HepG2 (cell line): ENCODE data around the gene NEUROD6. TPM values are rescaled to one million over a fixed set of nuclear protein-coding genes. Genes with fewer than 3 reads are reported as not detected.

Source experiments
- ATAC-seq: fragments of 200-7000 bp; cut with Tn5 transposase; 3 replicates; pipeline ENCODE4 v1.9.1; 2020; ENCODE audit warnings: mild to moderate bottlenecking, moderate library complexity
- BruUV-seq: library from RNA; stranded (reverse); fragments of 400-500 nt; replicated peaks from 2 replicates; lab custom pipeline; 2021; lab: Mats Ljungman, UMichigan
- CTCF ChIA-PET: fragments of 300-600 bp; formaldehyde crosslinking; extraction: SDS; loops from one replicate; lab custom pipeline; 2021; ENCODE audit warnings: low total read pairs, inconsistent platforms, low intra/inter-chr PET ratio; lab: Yijun Ruan, JAX
- POLR2A ChIA-PET: fragments of 350-600 bp; sonication (Branson Sonifier 250); formaldehyde crosslinking; loops from one replicate; lab custom pipeline; 2020; ENCODE audit warnings: antibody characterized with exemption, inconsistent platforms; lab: Yijun Ruan, JAX
- DNase-seq: peaks from one replicate; pipeline ENCODE4 v3.0.0-alpha.2; 2015; ENCODE audit warnings: low spot score
- FAIRE-seq: peaks from 3 replicates; lab custom pipeline; 2011; peaks lifted over from hg19 to GRCh38; lab: Jason Lieb, UNC
- H2AFZ ChIP-seq: one replicate; pipeline ENCODE4 v1.6.1; 2011; ENCODE audit warnings: low read length, inconsistent platforms
- H3K27ac ChIP-seq: fragments of 300-600 bp; 3 replicates; pipeline ENCODE4 v1.8.0; 2011; ENCODE audit warnings: mixed run types, mild to moderate bottlenecking, mixed read lengths, low read length, inconsistent platforms; ENCODE audit not compliant: insufficient read depth; ENCODE audit errors: extremely low read length
- H3K27me3 ChIP-seq, 2 experiments: fragments of 200-600 bp in 1 of 2; 2 replicates in 1 of 2; 3 replicates in 1 of 2; pipeline versions ENCODE4 v1.6.0 to v1.8.0; 2011; ENCODE audit warnings: low read length in 2 of 2, mild to moderate bottlenecking in 2 of 2, moderate library complexity in 2 of 2, inconsistent platforms in 1 of 2; ENCODE audit not compliant: insufficient read depth in 2 of 2, control insufficient read depth in 1 of 2
- H3K36me3 ChIP-seq, 2 experiments: fragments of 200-600 bp in 1 of 2; replicated peaks in 1 of 2; 2 replicates in 1 of 2; 3 replicates in 1 of 2; pipeline versions ENCODE4 v1.5.1 to v1.8.0; 2011; ENCODE audit warnings: low read length in 2 of 2, inconsistent platforms in 1 of 2; ENCODE audit not compliant: insufficient read depth in 2 of 2, control insufficient read depth in 1 of 2
- H3K4me1 ChIP-seq: 2 replicates; pipeline ENCODE4 v1.5.1; 2012; ENCODE audit warnings: low read length, inconsistent platforms; ENCODE audit not compliant: insufficient read depth
- H3K4me2 ChIP-seq: 2 replicates; pipeline ENCODE4 v1.6.0; 2011; ENCODE audit warnings: low read depth, low read length, inconsistent platforms
- H3K4me3 ChIP-seq, 3 experiments: fragments of 200-600 bp in 1 of 3; sonication (generic), shearing (Covaris generic) in 1 of 3; replicated peaks in 1 of 3; 2 replicates each; pipeline ENCODE4 v1.5.1; 2011 to 2016; ENCODE audit warnings: low read length in 3 of 3, inconsistent platforms in 2 of 3, low read depth in 2 of 3, mild to moderate bottlenecking in 2 of 3, control low read depth in 1 of 3, mixed read lengths in 1 of 3; ENCODE audit not compliant: insufficient read depth in 1 of 3
- H3K79me2 ChIP-seq: one replicate; pipeline ENCODE4 v1.6.1; 2011; ENCODE audit warnings: low read length, inconsistent platforms; ENCODE audit not compliant: insufficient read depth
- H3K9ac ChIP-seq: 2 replicates; pipeline ENCODE4 v1.6.0; 2011; ENCODE audit warnings: mild to moderate bottlenecking, low read depth, low read length, inconsistent platforms; ENCODE audit not compliant: insufficient read depth
- H3K9me3 ChIP-seq: 2 replicates; pipeline ENCODE4 v1.5.1; 2012; ENCODE audit warnings: mild to moderate bottlenecking, low read length
- H4K20me1 ChIP-seq: 2 replicates; pipeline ENCODE4 v1.6.0; 2011; ENCODE audit warnings: inconsistent platforms, mild to moderate bottlenecking, low read length, moderate library complexity; ENCODE audit not compliant: insufficient read depth
- BRCA1 ChIP-seq: sonication (generic); formaldehyde crosslinking; IDR thresholded peaks from 2 replicates; pipeline ENCODE4 v1.4.0; 2020; ENCODE audit warnings: missing genetic modification reagents
- FOXA3 ChIP-seq: IDR thresholded peaks from 2 replicates; pipeline ENCODE4 v1.6.1; 2016; ENCODE audit warnings: missing genetic modification reagents, missing compliant biosample characterization
- HNRNPL ChIP-seq: fragments of 200-400 bp; formaldehyde crosslinking; IDR thresholded peaks from 2 replicates; pipeline ENCODE4 v1.6.1; 2017; ENCODE audit warnings: mild to moderate bottlenecking, low read depth, low read length
- JUNB ChIP-seq: sonication (generic); formaldehyde crosslinking; IDR thresholded peaks from 2 replicates; pipeline ENCODE4 v1.8.0; 2022; ENCODE audit warnings: missing genetic modification reagents, mild to moderate bottlenecking, borderline replicate concordance
- SPEN ChIP-seq: sonication (generic); formaldehyde crosslinking; IDR thresholded peaks from 2 replicates; pipeline ENCODE4 v1.5.1; 2020; ENCODE audit warnings: low read depth, mild to moderate bottlenecking, missing genetic modification reagents
- SRY ChIP-seq: sonication (generic); formaldehyde crosslinking; IDR thresholded peaks from 2 replicates; pipeline ENCODE4 v1.8.0; 2022; ENCODE audit warnings: mild to moderate bottlenecking, missing genetic modification reagents
- ZNF569 ChIP-seq: sonication (generic); formaldehyde crosslinking; IDR thresholded peaks from 2 replicates; pipeline ENCODE4 v1.5.0; 2020; ENCODE audit warnings: mild to moderate bottlenecking, missing genetic modification reagents, moderate library complexity, borderline replicate concordance
- WGBS: methylation state at CpG from one replicate; pipeline ENCODE4 v1.1.6; 2017; ENCODE audit warnings: low lambda C conversion rate; 5-methylcytosine and 5-hydroxymethylcytosine counted together
- in situ Hi-C: cut with HindIII; loops from 2 replicates; pipeline ENCODE4 v1.10.0; 2017; ENCODE audit warnings: low pct_unique_long_range_greater_than_20kb; ENCODE audit not compliant: extremely low pct_ligation_motif_present
- intact Hi-C: fragments of 100-400 bp; cut with micrococcal nuclease; formaldehyde crosslinking; loops from one replicate; pipeline ENCODE4 v1.10.0; 2022; ENCODE audit not compliant: unreplicated experiment
- polyA plus RNA-seq, 8 experiments: library from polyadenylated mRNA; depleted of rRNA in 3 of 8; stranded (reverse) in 7 of 8; unstranded in 1 of 8; fragments of >200 nt; fragmentation: Illumina TruSeq in 4 of 8; extraction: Trizol in 4 of 8; gene quantifications; 2 replicates each; pipeline versions ENCODE4 v1.2.1 to v1.2.3, GENCODE V29; 2011 to 2016; ENCODE audit warnings: low read depth in 4 of 8, missing spikeins in 1 of 8, mixed read lengths in 1 of 8; ENCODE audit not compliant: insufficient read depth in 1 of 8
- total RNA-seq, 5 experiments: library from RNA; depleted of rRNA; stranded (reverse); fragments of >200 nt; fragmentation: Illumina TruSeq; extraction: Trizol; gene quantifications; 2 replicates each; pipeline ENCODE4 v1.2.3, GENCODE V29; 2016; ENCODE audit warnings: low read depth in 1 of 5

The NEUROD6 gene
- total and polyA plus RNA-seq, 2 of the 13 experiments (the other 11 are each of a cell fraction or from before 2014, with no cell fraction given) = not detected

GRCh38 chr7:31335884-31336201, 4.7 kb downstream of the NEUROD6 start:
- no TSS peak for BruUV-seq
- Histone ChIP-seq H3K27ac (no peak overlapping the region), H3K4me3 (no peak overlapping the region), H3K4me1 (no peaks in the 10 kb centered on the region), H3K36me3 (no peaks in the 10 kb centered on the region), H3K9me3 (no peaks in the 10 kb centered on the region), H3K9ac (no peak overlapping the region), H3K27me3 (peaks cover 2 to 19% of the 10 kb centered on the region in 2 experiments; a peak in 3 of 5 replicates), H3K79me2 (no peaks in the 10 kb centered on the region), H3K4me2 (no peak overlapping the region), H4K20me1 (no peaks in the 10 kb centered on the region), H2AFZ (no peak overlapping the region)
- no peak for FAIRE-seq
- no peak for DNase-seq
- intact Hi-C loops = no loop called here
- ATAC-seq = peak; percentile 44
- ChIA-PET CTCF (no interaction called here), POLR2A (no interaction called here)
- no peak for TF ChIP-seq JUNB (CRISPR knock-in tag)
- TF ChIP-seq BRCA1 (CRISPR knock-in tag) = no peak
- WGBS = 3% methylated on average over 6 of the region's 12 CpGs
- in situ Hi-C loops = no loop called here

- H3K4me1 ChIP-seq = no peaks in the 10 kb centered on the region
- no peak overlapping the region for H3K9ac ChIP-seq
- WGBS = 3% methylated on average over 12 of the region's 16 CpGs
- no peak for ATAC-seq
- no TSS peak for BruUV-seq
- in situ Hi-C loops (no loop called here), intact Hi-C loops (no loop called here)
- no peaks in the 10 kb centered on the region for H4K20me1 ChIP-seq
- no peak overlapping the region for H3K4me3 ChIP-seq
- no peak for TF ChIP-seq FOXA3
- TF ChIP-seq SRY (CRISPR knock-in tag) = no peak
- TF ChIP-seq HNRNPL = no peak
- TF ChIP-seq ZNF569 = no peak
- TF ChIP-seq SPEN (CRISPR knock-in tag) = no peak
- ChIA-PET CTCF (no interaction called here), POLR2A (no interaction called here)
- DNase-seq = no peak
- no peak for FAIRE-seq
- H3K36me3 ChIP-seq = no peaks in the 10 kb centered on the region
- no peak overlapping the region for H3K4me2 ChIP-seq
- peaks cover 2 to 19% of the 10 kb centered on the region in 2 experiments; a peak in 3 of 5 replicates for H3K27me3 ChIP-seq
- no peak overlapping the region for H2AFZ ChIP-seq
- no peak overlapping the region for H3K27ac ChIP-seq
- no peaks in the 10 kb centered on the region for H3K79me2 ChIP-seq
- H3K9me3 ChIP-seq = no peaks in the 10 kb centered on the region
These were observed 5.2 kb downstream of the NEUROD6 start for GRCh38 chr7:31335161-31335856.
